Neural crest cell (in vitro differentiated cells): ENCODE results near the gene ILDR2. TPM values are rescaled to one million over a fixed set of nuclear protein-coding genes. Genes with fewer than 3 reads are reported as not detected.

Source experiments
- DNase-seq: peaks from one replicate; pipeline ENCODE4 v3.0.0; 2021; ENCODE audit warnings: low read depth, mixed read lengths, low spot score
- H3K27ac Mint-ChIP-seq: one replicate; pipeline ENCODE4 v1.8.0; 2021; ENCODE audit warnings: mild to moderate bottlenecking, mixed read lengths; ENCODE audit not compliant: unreplicated experiment
- H3K27me3 Mint-ChIP-seq: 2 replicates; pipeline ENCODE4 v1.8.0; 2021; ENCODE audit warnings: low read depth, mild to moderate bottlenecking, mixed read lengths
- H3K36me3 Mint-ChIP-seq: 2 replicates; pipeline ENCODE4 v1.8.0; 2021; ENCODE audit warnings: low read depth, mild to moderate bottlenecking, mixed read lengths
- H3K4me1 Mint-ChIP-seq: 2 replicates; pipeline ENCODE4 v1.8.0; 2021; ENCODE audit warnings: mixed read lengths
- H3K4me3 Mint-ChIP-seq: one replicate; pipeline ENCODE4 v1.8.0; 2021; ENCODE audit warnings: mild to moderate bottlenecking, mixed read lengths
- H3K9me3 Mint-ChIP-seq: 2 replicates; pipeline ENCODE4 v1.8.0; 2021; ENCODE audit warnings: mixed read lengths
- CTCF ChIP-seq: fragments of 200-600 bp; sonication (generic); conservative IDR thresholded peaks from 2 replicates; pipeline ENCODE4 v1.5.0; 2021; ENCODE audit warnings: antibody characterized with exemption, mild to moderate bottlenecking
- total RNA-seq: library from RNA; stranded (reverse); gene quantifications from 2 replicates; pipeline ENCODE4 v1.2.1, GENCODE V29; 2021

Gene ILDR2
- total RNA-seq, 1 donor from 2014 or later = 30.3 TPM

GRCh38 chr1:166978821-166979220 is 3.5 kb upstream of the ILDR2 start:
- no peaks in the 10 kb centered on the region for H3K36me3 Mint-ChIP-seq
- H3K4me1 Mint-ChIP-seq = peaks cover 25% of the 10 kb centered on the region
- no peaks in the 10 kb centered on the region for H3K9me3 Mint-ChIP-seq
- H3K27ac Mint-ChIP-seq = no peak overlapping the region
- peaks cover 35% of the 10 kb centered on the region for H3K27me3 Mint-ChIP-seq
- no peak for DNase-seq
- H3K4me3 Mint-ChIP-seq = no peak overlapping the region
- no peak for TF ChIP-seq CTCF

GRCh38 chr1:166977951-166978350 is 2.6 kb upstream of the ILDR2 start:
- H3K4me1 Mint-ChIP-seq = peaks cover 33% of the 10 kb centered on the region
- H3K27ac Mint-ChIP-seq = no peak overlapping the region
- DNase-seq = no peak
- peak overlapping the region; percentile 1 for H3K4me3 Mint-ChIP-seq
- H3K27me3 Mint-ChIP-seq = peaks cover 42% of the 10 kb centered on the region
- no peaks in the 10 kb centered on the region for H3K36me3 Mint-ChIP-seq
- TF ChIP-seq CTCF = no peak
- H3K9me3 Mint-ChIP-seq = no peaks in the 10 kb centered on the region

- H3K4me1 Mint-ChIP-seq = peaks cover 48% of the 10 kb centered on the region
- H3K27ac Mint-ChIP-seq = peak overlapping the region; percentile 32
Observed at GRCh38 chr1:166974647-166975345, 544 bp downstream of the ILDR2 start.

GRCh38 chr1:166972826-166973225 is 2.5 kb downstream of the ILDR2 start:
- Mint-ChIP-seq H3K4me3 (peak overlapping the region; percentile 17), H3K36me3 (no peaks in the 10 kb centered on the region), H3K27me3 (peaks cover 50% of the 10 kb centered on the region), H3K27ac (peak overlapping the region; percentile 85), H3K9me3 (no peaks in the 10 kb centered on the region), H3K4me1 (peaks cover 48% of the 10 kb centered on the region)
- no peak for TF ChIP-seq CTCF
- no peak for DNase-seq

More at GRCh38 chr1:166974647-166975345, 544 bp downstream of the ILDR2 start:
- H3K9me3 Mint-ChIP-seq = no peaks in the 10 kb centered on the region
- no peaks in the 10 kb centered on the region for H3K36me3 Mint-ChIP-seq
- H3K27me3 Mint-ChIP-seq = peaks cover 55% of the 10 kb centered on the region
- DNase-seq = no peak
- H3K4me3 Mint-ChIP-seq = peak overlapping the region; percentile 95
- TF ChIP-seq CTCF = no peak

- H3K9me3 Mint-ChIP-seq = no peaks in the 10 kb centered on the region
- no peak for TF ChIP-seq CTCF
- no peak overlapping the region for H3K27ac Mint-ChIP-seq
- H3K36me3 Mint-ChIP-seq = no peaks in the 10 kb centered on the region
- no peak for DNase-seq
- H3K27me3 Mint-ChIP-seq = peaks cover 47% of the 10 kb centered on the region
- peaks cover 48% of the 10 kb centered on the region for H3K4me1 Mint-ChIP-seq
- H3K4me3 Mint-ChIP-seq = peak overlapping the region; percentile 17
Observed at GRCh38 chr1:166972193-166972592, 3.1 kb downstream of the ILDR2 start.
